NCI-H2196 (cell line): Measurements from ENCODE around the gene KCNK10.

Source experiments
- DNase-seq: peaks from one replicate; lab custom pipeline; 2025; ENCODE audit not compliant: unreplicated experiment; lab: John Stamatoyannopoulos, UW

Gene KCNK10

DNA sequence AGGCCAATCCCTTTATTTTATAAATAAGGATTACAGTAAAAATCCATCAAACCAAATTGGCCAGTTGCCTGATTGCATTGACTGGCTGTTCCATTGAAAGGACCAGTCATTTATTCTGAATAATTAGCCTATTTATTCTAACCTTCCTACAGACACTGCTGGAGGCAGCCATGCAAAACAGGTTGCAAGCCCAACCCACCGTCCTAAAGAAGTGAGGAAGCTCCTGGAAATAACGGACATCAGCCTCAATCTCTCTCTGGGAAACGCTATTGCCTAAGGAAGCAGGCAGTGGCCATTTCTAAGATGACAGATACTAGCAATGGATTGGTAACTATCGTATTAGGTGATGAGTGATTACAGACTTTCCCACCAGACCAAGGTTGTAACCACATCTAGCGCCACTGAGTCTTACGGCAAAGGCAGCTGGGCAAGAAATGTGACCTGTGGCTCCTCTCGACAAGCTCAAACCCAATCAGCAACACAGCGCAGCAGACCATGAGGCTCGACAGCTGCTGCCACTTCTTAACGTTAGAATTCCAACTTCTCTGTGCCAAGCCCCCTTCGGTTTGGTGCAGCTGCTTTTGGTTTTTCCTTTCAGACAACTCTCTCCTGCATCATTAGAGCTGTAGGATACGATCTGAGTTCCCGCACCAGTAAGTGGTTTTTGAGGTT, 134.2 kb downstream of the KCNK10 start:
- DNase-seq, result peak; percentile 35

GRCh38 chr14:88185843-88186242, 137.2 kb downstream of the KCNK10 start:
- no peak for DNase-seq

DNA sequence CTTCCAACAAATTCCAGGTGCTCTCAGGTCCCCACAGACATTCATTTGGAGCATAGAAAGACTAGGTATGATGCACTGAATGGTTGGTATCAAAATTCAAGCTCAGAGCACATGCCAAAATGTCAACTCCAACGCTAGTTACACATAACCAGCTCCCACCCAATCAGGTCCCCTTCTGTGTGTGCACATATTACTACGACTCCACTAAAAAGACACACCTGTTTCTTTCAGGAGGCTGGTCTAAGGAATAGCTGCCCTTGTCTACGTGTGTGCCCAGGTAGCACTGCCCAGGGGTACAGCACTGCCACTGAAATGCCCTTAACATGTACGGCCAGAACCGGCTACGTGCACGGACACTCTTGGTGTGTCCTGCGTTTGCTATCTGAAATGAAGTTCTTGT, 138.1 kb downstream of the KCNK10 start:
- no peak for DNase-seq

GRCh38 chr14:88181072-88181471, 142.0 kb downstream of the KCNK10 start:
- DNase-seq, result no peak

DNA sequence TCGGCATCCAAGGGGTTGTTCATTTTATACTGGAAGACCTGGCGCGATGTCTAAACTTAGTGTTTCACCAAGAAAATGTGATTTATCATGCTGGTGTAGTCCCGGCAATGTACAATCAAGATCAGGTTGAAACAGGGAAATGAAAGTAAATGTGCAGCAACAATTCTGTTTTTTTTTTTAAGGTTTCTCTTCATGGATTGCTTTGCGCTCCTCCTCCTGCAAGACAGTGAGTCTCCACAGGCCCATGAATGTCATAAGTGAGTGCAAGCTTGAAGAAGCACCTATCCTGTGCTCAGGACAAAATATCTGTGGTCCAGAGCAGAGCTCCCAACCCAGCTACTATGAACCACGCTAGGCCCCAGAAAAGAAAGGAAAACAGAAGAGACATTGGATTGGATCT, 143.4 kb downstream of the KCNK10 start:
- DNase-seq, result no peak

DNA sequence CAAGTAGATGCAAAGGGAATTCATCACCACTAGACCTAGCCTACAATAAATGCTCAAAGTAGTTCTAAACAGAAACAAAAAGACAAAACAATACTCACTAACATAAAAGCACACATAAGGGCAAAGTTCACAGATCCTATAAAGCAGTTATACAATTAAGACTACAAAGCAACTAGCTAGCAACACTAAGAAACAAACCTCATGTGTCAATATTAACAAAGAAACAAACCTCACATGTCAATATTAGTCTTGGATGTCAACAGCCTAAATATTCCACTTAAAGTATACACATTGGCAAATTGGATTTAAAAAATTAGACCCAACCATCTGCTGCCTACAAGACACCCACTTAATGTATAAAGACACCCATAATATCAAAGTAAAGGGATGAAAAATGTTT, 152.7 kb downstream of the KCNK10 start:
- DNase-seq, result no peak

DNA sequence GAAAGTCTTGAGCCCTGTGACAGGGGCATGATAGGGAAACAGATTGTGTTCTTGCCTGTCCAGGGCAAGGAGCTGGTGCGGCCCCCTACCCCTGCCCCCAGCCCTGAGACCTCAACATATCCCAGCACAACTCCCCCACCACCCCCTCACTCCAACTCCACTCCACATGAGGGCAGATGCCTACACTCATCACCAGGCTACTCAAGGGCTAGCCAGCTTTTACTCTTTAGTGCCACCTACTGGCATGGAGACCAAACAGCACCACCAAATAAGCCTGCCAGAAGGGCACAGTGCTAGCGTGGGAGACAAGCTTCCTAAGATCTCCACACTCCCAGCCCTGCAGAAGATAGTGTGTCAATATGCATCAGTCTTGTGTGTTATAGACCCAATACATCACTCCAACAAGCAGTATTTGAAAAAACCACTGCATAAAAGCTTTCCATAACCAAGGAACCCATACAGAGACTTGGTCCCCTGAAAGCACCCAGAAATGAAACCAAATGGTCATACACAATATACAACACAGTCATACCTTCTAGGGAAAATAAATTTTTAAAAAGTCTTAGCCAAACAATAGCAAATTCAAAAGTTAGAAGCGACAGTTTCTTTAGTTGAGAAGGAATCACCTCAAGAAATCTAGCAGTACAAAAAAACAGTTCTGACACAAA, 154.4 kb downstream of the KCNK10 start:
- DNase-seq, result no peak

DNA sequence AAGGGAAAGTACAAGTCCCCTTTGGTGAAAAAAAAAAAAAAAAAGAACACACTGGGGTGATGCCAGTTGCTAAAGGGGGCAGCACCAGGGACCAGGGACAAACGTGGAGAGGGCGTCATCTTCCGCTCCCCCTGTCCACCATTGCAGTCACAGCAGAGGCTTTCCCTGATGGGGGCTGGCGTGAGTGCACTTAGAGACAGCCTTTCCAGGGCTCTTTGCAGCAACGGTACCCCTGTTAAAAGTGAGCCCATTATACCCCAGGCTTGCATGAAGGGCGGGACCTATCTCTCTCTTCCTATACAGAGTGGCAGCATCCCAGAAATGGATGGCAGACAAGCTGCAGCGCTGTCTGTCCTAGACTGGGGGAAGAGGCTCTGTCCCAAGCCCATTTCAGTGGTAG, 155.0 kb downstream of the KCNK10 start:
- DNase-seq, result no peak

GRCh38 chr14:88166616-88167015, 156.5 kb downstream of the KCNK10 start:
- no peak for DNase-seq

DNA sequence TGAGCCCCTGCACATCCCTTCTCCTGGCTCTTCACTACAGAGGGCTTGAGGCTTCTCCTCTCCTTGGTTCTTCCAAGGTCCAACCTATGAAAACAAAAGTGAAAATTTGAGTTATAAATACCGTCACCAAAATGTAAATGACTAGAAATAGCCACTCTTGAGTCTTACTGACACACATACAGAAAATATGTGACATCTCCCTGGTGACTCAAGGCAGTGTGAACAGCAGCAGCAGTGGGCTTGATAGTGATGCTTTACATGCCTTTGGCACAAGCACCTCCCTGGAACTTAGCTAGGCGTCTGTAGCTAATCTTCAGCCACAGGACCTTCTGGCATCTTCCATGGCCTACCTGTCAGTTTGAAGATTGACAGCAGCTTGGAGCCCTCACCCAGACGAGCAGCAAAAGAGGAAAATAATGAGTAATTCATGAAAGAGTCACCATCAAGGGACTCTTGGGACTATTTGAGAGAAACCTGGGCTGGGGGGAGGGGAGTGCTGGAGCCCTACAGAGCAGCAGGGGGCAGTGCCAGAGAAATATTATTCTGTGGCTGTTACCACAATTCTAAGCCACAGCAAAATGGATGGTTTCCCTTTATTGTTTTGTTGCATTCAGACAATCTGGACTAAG, 158.0 kb downstream of the KCNK10 start:
- no peak for DNase-seq

DNA sequence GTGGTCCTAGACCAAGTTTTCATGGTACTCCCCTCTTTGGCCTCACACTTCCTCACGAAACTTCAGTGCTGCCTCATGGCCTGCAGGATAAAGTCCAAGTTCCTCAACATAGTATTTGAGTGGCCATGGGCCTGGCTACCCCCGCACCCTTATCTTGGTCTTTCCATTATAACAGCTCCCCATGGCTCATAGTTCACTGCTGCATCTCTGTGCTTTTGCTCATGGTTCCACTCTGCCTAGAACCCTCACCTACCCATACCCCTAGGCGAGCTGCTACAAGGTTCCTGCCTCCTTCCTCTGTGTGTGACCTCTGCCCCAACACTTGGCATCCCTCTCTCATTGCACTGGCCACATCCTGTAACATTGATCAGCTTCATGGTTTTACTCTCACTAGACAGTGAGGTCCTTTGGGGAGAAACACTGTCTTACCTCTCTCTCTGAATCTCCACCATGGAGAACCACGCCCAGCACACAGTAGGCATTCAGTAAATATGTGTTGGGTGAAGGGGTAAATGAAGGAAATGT, 159.3 kb downstream of the KCNK10 start:
- DNase-seq, result no peak

DNA sequence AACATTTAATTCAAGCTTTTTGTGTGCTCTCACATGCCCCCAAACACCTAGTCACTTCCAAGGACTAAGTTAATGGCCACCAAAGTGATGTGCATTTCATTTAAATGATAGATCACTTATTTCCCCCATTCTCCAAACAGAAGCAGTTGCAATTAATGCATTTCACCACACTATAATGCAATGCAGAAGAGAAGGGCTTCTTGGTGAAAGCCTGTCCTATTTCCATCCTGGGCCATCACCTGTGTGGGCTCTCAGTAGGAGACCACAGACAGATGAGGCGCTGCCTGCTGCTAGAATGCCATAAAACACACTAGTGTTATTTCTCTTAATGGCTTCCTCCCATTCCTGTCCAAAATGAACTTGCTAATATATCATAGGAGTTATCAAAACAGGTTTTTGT, 166.9 kb downstream of the KCNK10 start:
- no peak for DNase-seq

DNA sequence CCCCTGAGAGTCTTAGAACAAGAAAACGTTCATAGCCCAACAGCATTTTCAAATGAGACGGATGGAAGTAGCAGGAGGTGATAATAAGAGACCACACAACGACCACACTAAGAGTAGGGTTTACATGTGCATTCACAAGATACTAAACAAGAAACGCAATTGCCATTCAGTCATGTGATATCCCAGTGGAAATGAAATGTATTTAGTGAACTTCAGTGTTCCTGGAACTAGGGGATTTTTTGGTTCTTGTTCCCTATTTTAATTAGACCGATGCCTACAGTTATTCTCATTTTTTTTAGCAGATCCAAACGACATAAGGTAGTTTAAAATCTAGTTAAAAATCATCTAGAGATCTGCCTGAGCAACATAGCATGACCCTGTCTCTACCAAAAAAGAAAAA, 168.1 kb downstream of the KCNK10 start:
- no peak for DNase-seq

DNA sequence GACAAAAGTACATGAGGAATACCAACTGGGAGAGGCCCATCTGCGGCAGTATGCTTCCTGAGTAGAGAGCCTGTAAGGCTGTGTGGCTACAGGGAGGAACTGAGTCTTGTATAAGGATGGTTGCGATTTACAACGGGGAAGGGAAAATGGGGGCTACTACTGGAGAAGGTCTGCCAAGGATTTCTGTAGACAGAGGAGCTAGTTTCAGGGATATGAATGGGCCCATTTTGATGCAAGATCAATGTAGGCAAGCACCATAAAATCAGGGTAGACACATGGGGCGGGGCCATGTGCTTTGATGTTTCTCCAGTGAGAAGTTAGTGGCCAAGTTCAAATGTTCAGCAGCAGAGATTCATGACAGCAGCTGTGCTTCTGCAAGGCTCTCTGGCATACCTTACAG, 168.7 kb downstream of the KCNK10 start:
- no peak for DNase-seq

- DNase-seq, result no peak
Observed at GRCh38 chr14:88146881-88147649, 176.0 kb downstream of the KCNK10 start.

DNA sequence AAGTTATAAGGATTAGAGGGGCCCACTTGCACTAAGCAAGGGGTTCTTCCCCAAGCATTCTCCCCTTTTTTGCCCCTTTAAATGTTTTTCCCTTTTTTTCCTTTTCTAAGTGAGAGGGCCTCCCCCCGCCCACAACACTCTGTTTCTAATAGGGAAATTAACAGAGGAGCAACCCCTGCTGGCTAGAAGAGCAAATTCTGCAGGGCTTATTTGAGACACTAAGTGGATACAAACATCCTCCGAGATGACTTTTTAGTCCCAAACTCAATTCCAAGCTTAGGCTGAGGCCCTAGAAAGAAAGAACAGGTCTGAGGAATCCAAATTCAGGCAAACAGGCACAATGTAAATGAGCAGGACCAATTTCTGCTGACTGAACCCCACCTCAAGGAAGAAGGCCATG, 179.3 kb downstream of the KCNK10 start:
- DNase-seq, result no peak

GRCh38 chr14:88142997-88143396, 180.1 kb downstream of the KCNK10 start:
- DNase-seq, result no peak

GRCh38 chr14:88140874-88141273, 182.2 kb downstream of the KCNK10 start:
- no peak for DNase-seq

GRCh38 chr14:88137327-88137726, 185.7 kb downstream of the KCNK10 start:
- DNase-seq, result no peak
